Bronchial epithelial cell (primary cell): ENCODE measurements around the gene ATXN2. TPM values are rescaled to one million over a fixed set of nuclear protein-coding genes. Genes with fewer than 3 reads are reported as not detected.

ENCODE experiments used
- DNase-seq: peaks from one replicate; pipeline ENCODE4 v3.0.0-alpha.2; 2010; ENCODE audit warnings: low read depth
- FAIRE-seq: peaks from 2 replicates; lab custom pipeline; 2011; peaks lifted over from hg19 to GRCh38; lab: Jason Lieb, UNC
- H3K27me3 ChIP-seq: 2 replicates; pipeline ENCODE4 v1.5.1; 2011; ENCODE audit warnings: low read length; ENCODE audit not compliant: control insufficient read depth, insufficient read depth
- H3K36me3 ChIP-seq: 2 replicates; pipeline ENCODE4 v1.5.1; 2011; ENCODE audit warnings: low read length; ENCODE audit not compliant: control insufficient read depth, insufficient read depth
- H3K4me3 ChIP-seq: 2 replicates; pipeline ENCODE4 v1.5.1; 2011; ENCODE audit warnings: mild to moderate bottlenecking, low read depth, low read length, control low read depth
- total RNA-seq: library from RNA; depleted of rRNA; stranded (reverse); fragments of >200 nt; gene quantifications from 2 replicates; pipeline ENCODE4 v1.2.1, GENCODE V29; 2014
- TF ChIP-seq, protein P1 (sequence below): IDR thresholded peaks from 2 replicates; pipeline ENCODE4 v1.5.1; 2011; ENCODE audit warnings: mild to moderate bottlenecking, moderate library complexity, low read length, control low read depth, inconsistent platforms; ENCODE audit not compliant: insufficient read depth, severe bottlenecking

Gene ATXN2
- total RNA-seq, 1 donor from 2014 or later, result 8.7 TPM

- FAIRE-seq (no peak), DNase-seq (no peak)
- H3K4me3 ChIP-seq, result no peak overlapping the region
- TF ChIP-seq, protein P1, sequence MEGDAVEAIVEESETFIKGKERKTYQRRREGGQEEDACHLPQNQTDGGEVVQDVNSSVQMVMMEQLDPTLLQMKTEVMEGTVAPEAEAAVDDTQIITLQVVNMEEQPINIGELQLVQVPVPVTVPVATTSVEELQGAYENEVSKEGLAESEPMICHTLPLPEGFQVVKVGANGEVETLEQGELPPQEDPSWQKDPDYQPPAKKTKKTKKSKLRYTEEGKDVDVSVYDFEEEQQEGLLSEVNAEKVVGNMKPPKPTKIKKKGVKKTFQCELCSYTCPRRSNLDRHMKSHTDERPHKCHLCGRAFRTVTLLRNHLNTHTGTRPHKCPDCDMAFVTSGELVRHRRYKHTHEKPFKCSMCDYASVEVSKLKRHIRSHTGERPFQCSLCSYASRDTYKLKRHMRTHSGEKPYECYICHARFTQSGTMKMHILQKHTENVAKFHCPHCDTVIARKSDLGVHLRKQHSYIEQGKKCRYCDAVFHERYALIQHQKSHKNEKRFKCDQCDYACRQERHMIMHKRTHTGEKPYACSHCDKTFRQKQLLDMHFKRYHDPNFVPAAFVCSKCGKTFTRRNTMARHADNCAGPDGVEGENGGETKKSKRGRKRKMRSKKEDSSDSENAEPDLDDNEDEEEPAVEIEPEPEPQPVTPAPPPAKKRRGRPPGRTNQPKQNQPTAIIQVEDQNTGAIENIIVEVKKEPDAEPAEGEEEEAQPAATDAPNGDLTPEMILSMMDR, result no peak
- peaks cover 7% of the 10 kb centered on the region for H3K36me3 ChIP-seq
- no peaks in the 10 kb centered on the region for H3K27me3 ChIP-seq
These were observed 156.0 kb downstream of the ATXN2 start for GRCh38 chr12:111443086-111443485.

GRCh38 chr12:111442301-111443045 lies 156.6 kb downstream of the ATXN2 start:
- FAIRE-seq (no peak), DNase-seq (no peak)
- Histone ChIP-seq H3K36me3 (peaks cover 3% of the 10 kb centered on the region), H3K4me3 (no peak overlapping the region), H3K27me3 (no peaks in the 10 kb centered on the region)
- TF ChIP-seq, protein P1, result no peak

DNA sequence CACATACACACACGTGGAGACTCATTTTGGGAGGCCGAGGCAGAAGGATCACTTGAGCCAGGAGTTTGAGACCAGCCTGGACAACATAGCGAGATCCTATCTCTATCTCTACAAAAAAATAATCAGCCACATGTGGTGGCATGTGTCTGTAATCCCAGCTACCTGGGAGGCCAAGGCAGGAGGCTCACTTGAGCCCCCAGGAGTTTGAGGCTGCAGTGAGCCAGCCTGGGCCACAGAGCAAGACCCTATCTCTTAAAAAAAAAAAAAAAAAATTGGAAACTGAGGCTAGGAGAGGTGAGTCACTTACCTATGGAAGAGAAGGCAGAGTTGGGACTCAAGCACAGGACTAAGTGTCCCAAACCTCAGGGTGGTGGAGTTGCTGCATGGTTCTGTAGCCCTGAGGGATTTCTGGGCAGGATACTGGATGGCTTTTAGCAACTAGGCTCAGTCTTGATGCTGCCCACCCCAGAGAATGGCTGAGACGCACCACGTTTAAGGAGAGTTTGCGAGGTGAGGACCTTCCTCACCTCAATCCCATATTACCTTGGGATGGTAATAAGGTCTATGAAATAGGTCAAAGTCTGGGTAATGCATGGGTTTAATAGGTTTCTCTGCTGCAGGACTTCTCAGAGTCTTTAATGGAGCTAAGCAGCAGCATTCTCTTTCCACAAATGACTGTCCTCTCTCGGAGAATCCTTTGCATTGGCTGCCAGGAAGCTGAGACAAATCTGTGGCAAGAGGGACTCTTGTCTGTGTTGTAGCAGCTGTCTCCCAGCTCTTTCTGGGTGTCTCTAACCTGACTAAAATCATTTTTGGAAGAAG lies 157.8 kb downstream of the ATXN2 start:
- DNase-seq, result no peak
- no peak for FAIRE-seq

DNA sequence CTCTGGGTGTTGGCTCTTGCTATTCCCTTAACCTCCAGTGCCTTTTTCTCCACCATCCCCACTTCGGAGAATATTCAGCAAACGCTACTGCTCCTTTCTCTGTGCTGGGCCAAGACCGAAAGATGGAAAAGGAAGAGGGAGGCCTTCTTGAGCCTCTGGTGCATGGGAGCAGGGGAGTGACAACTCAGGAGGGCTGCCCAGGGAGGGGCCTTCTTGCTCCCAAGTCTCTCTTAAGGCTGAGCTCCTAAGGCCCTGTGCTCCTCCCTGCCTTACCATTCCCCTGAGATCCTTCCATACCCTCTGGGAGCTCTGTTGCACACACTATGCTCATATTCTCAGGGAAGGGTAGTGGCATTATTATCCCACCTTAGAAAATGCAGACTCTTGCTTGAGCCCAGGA lies 158.5 kb downstream of the ATXN2 start:
- DNase-seq, result no peak
- H3K4me3 ChIP-seq, result no peak overlapping the region
- H3K36me3 ChIP-seq, result peaks cover 3% of the 10 kb centered on the region
- TF ChIP-seq, protein P1, result no peak
- FAIRE-seq, result no peak
- H3K27me3 ChIP-seq, result no peaks in the 10 kb centered on the region

More for the DNA sequence above, 157.8 kb downstream of the ATXN2 start:
- Histone ChIP-seq H3K27me3 (no peaks in the 10 kb centered on the region), H3K36me3 (peaks cover 3% of the 10 kb centered on the region), H3K4me3 (no peak overlapping the region)
- TF ChIP-seq, protein P1, result no peak

- FAIRE-seq (no peak), DNase-seq (no peak)
- TF ChIP-seq, protein P1, result no peak
- Histone ChIP-seq H3K36me3 (peaks cover 3% of the 10 kb centered on the region), H3K4me3 (no peak overlapping the region), H3K27me3 (no peaks in the 10 kb centered on the region)
These were observed 159.0 kb downstream of the ATXN2 start for GRCh38 chr12:111440152-111440551.
